Stimulated activated CD8-positive, alpha-beta memory T cell treated with anti-CD3 and anti-CD28 coated beads, Interleukin-15, amount 100 ng/mL, for 48 hours (primary cell): Measurements from ENCODE around the gene C1QTNF12.

Experiments
- DNase-seq, 2 donors: peaks; one replicate each; pipeline ENCODE4 v3.0.0-alpha.2; 2020; ENCODE audit warnings: low read depth in 2 of 2

The C1QTNF12 gene

DNA sequence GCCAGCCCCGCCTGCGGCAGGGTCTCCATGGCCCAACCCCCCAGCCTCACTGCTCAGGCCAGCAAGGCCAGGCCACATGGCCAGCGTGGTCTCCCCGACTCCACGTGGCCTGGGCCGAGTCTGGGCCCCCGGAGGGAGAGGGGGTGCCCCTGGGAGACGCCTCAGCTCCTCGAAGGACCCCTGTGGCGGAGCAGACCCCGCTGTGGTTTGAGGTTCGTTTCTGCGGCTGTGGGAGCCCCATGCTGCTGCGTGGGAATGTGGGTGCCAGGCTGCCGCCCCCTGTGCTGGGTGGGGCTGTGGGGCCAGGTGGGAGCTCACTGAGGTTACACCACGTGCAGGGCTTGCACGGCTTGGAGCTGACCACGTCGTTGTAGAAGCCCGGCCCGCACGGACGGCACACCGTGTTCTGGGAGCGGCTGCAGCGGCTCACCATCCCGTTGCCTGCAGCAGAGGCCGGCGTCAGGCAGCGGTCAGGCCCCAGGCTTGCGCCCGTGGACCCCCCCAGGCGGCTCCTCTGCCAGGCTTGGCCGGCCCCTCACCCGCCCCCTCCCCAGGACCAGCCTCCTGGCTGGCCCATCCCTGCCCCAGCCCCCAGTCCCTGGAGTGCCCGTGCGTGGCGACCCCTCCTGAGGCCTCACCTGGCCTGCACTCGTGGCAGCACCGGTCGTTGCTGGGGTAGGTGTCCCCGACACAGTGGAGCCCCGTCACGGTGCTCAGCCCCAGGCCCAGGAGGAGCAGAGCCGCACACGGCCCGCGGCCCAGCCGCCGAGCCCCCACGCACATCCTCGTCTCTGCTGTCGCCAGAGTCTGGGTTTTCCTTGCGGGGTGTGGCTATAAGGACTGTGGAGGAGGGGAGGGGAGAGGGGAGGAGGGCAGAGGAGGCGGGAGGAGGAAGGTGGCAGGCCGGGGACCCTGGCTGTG is 32.9 kb downstream of the C1QTNF12 start, which contains the start of gene TNFRSF4:
Gene TNFRSF4 (minus strand): TSS at position 809 of the 921 bp plus-strand sequence. CDS start 26 bp downstream, at position 783.
- peak in 1 of 2 donors; percentile 46 for DNase-seq

- DNase-seq: peak; percentile 34 to 58
These were observed 33.7 kb downstream of the C1QTNF12 start for GRCh38 chr1:1212780-1213344.

- no peak for DNase-seq
These were observed 34.7 kb downstream of the C1QTNF12 start for GRCh38 chr1:1211541-1212441.

GRCh38 chr1:1210726-1211540 is 35.6 kb downstream of the C1QTNF12 start:
- DNase-seq: no peak

- peak; percentile 36 to 49 for DNase-seq
These were observed 37.6 kb downstream of the C1QTNF12 start for GRCh38 chr1:1208713-1209433.

- no peak for DNase-seq
These were observed 39.0 kb downstream of the C1QTNF12 start for GRCh38 chr1:1207571-1207892.

DNA sequence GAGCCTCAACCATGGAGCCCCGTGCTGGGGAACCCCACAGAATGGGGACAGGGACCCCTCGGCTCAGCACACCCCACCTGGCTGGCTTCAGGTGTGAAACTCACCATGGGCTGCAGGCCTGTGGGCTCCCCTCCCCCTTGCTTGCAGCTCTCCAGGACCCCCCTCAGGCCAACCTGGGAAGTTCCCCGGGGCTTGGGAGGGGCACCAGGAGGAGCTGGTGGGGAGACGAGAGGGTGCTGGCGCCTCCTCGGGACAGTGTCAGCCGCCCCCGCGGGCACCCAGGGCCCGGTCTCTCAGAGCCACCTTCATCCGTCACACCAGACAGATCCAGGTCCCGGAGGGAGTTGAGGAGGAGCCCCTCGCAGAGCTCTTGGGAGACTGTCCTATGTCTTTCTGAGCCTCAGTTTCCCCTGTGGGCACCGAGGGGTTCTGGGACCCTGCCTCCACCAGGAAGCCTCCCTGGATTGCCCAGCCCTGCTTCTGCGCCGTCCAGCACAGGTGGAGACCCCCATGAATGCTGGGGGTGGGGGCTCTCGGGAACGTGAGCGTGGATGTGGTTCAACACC is 39.5 kb downstream of the C1QTNF12 start:
- no peak for DNase-seq

- DNase-seq: peak; percentile 35 to 43
These were observed 40.1 kb downstream of the C1QTNF12 start, which contains the start of gene TNFRSF18 for GRCh38 chr1:1206376-1206965. Gene TNFRSF18 (minus strand): TSS chr1:1206592. CDS start chr1:1206571, 21 bp downstream.

GRCh38 chr1:1205769-1206375 is 40.6 kb downstream of the C1QTNF12 start:
- no peak for DNase-seq

GRCh38 chr1:1204998-1205768 is 41.3 kb downstream of the C1QTNF12 start:
- no peak for DNase-seq

GRCh38 chr1:1204425-1204920 is 42.0 kb downstream of the C1QTNF12 start:
- DNase-seq: no peak

- DNase-seq: no peak
These were observed 42.7 kb downstream of the C1QTNF12 start for GRCh38 chr1:1203561-1204424.

- DNase-seq: no peak
These were observed 43.5 kb downstream of the C1QTNF12 start for GRCh38 chr1:1202831-1203560.

DNA sequence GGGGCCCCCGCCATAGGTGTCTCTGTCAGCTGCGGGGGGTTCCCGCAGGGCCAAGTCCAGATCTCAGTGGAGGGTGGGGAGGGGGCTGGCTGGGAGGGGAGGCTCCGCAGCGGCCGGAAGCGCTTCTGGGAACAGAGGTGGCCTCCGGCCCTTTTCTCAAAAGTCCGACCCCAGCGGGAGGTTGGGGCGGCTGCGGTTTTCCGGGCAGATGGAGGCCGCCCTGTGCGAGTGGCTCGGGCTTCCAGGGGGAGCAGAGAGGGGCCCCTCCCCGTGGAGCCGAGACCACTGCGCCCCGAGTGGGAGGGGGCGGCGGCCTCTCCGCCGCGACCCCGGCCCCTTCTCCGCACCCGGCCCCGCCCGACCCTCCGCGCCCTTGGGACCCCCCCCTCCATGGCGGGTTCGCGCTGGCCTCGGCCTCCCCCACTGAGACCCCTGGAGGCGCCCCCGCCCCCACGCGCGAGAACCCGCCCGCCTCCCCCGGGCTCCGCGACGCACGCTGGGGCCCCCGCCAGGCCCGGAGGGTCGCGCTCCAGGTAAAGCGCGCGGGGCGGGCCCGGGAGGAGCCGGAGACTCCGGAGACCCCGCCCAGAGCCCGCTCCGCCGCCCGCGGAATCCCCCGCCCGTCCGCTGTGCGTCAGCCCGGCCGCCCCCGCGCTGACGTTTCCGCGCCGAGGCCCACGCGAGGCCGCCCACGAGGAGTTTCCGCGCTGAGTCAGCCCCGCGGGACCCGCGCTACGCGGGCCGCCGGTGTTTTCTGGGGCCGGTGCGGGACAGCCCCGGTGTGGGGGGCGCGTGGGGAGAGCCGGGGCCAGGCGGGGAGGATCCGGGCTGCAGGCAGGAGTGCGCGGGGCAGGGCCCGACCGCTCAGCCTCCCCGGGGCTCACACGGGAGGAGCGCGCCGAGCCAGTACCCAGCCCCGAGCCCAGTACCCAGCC is 45.4 kb downstream of the C1QTNF12 start:
- DNase-seq: peak; percentile 84 to 85
